ENCODE data around the gene SLC44A1. TPM values are rescaled to one million over a fixed set of nuclear protein-coding genes. Genes with fewer than 3 reads are reported as not detected.

SLC44A1 gene
- total and polyA plus RNA-seq, 2 of the 13 experiments (the other 11 are each of a cell fraction or from before 2014, with no cell fraction given), result 21.4 to 40.8 TPM

GRCh38 chr9:105244003-105244733 lies at the start of gene SLC44A1 (continued):
- TF ChIP-seq, protein P1, sequence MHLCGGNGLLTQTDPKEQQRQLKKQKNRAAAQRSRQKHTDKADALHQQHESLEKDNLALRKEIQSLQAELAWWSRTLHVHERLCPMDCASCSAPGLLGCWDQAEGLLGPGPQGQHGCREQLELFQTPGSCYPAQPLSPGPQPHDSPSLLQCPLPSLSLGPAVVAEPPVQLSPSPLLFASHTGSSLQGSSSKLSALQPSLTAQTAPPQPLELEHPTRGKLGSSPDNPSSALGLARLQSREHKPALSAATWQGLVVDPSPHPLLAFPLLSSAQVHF (CRISPR knock-in tag; IDR thresholded peaks at IDR 0.05), result peak; percentile 73; the same call in 1 of the 2 replicates
- TF ChIP-seq PRDM4 (CRISPR knock-in tag; IDR thresholded peaks at IDR 0.05; ENCODE audit: borderline replicate concordance), result no peak
- peak; percentile 79 for TF ChIP-seq BCL6 (CRISPR knock-in tag; IDR thresholded peaks at IDR 0.05)
- TF ChIP-seq ZNF891 (CRISPR knock-in tag; IDR thresholded peaks at IDR 0.05), result peak; percentile 96; the same call in 1 of the 2 replicates
- TF ChIP-seq SIN3B (IDR thresholded peaks at IDR 0.05; ENCODE audit: low read length), result peak; percentile 64; the same call in 1 of the 2 replicates
- peak; percentile 95 for TF ChIP-seq CAMTA2 (CRISPR knock-in tag; IDR thresholded peaks at IDR 0.05; ENCODE audit: borderline replicate concordance)
- peak; percentile 83 for TF ChIP-seq RXRB (CRISPR knock-in tag; IDR thresholded peaks at IDR 0.05; ENCODE audit: borderline replicate concordance)
- TF ChIP-seq RFX1 (IDR thresholded peaks at IDR 0.05), result no peak
- peak; percentile 93 for TF ChIP-seq DMAP1 (CRISPR knock-in tag; IDR thresholded peaks at IDR 0.05)
- 0 out of 2 replicates have a peak, but pooled peaks have one; percentile 57 for TF ChIP-seq CERS6 (CRISPR knock-in tag; IDR thresholded peaks at IDR 0.05)
- no peak for TF ChIP-seq ZNF263 (CRISPR knock-in tag; IDR thresholded peaks at IDR 0.05)
- TF ChIP-seq DRAP1 (CRISPR knock-in tag; IDR thresholded peaks at IDR 0.05), result peak; percentile 73
- peak; percentile 94 for TF ChIP-seq TARDBP (CRISPR knock-in tag; IDR thresholded peaks at IDR 0.05)
- TF ChIP-seq ZEB1 (IDR thresholded peaks at IDR 0.05; ENCODE audit: insufficient replicate concordance, low read depth), result peak; percentile 89
- TF ChIP-seq MAFG (CRISPR knock-in tag; IDR thresholded peaks at IDR 0.05), result no peak
- 0 out of 2 replicates have a peak, but pooled peaks have one; percentile 43 for TF ChIP-seq AKAP8 (CRISPR knock-in tag; IDR thresholded peaks at IDR 0.05)
- peak; percentile 95 for TF ChIP-seq KLF12 (CRISPR knock-in tag; IDR thresholded peaks at IDR 0.05; ENCODE audit: borderline replicate concordance)
- peak; percentile 94 for TF ChIP-seq ZSCAN29 (CRISPR knock-in tag; conservative IDR thresholded peaks at IDR 0.05)
- peak; percentile 81; the same call in 1 of the 2 replicates for TF ChIP-seq RAD21 (CRISPR knock-in tag; IDR thresholded peaks at IDR 0.05)
- peak; percentile 47; the same call in 1 of the 2 replicates for TF ChIP-seq STAT5B (CRISPR knock-in tag; IDR thresholded peaks at IDR 0.05)
- TF ChIP-seq ZNF292 (CRISPR knock-in tag; IDR thresholded peaks at IDR 0.05; ENCODE audit: borderline replicate concordance, low read depth), result peak; percentile 95
- TF ChIP-seq THRA (CRISPR knock-in tag; IDR thresholded peaks at IDR 0.05; ENCODE audit: borderline replicate concordance), result peak; percentile 68
- 0 out of 2 replicates have a peak, but pooled peaks have one; percentile 62 for TF ChIP-seq ZNF3 (CRISPR knock-in tag; IDR thresholded peaks at IDR 0.05)
- TF ChIP-seq ZNF225 (CRISPR knock-in tag; IDR thresholded peaks at IDR 0.05), result peak; percentile 97
